HG03066 (cell line): ENCODE measurements around the gene SLC24A1.
A peak's percentile ranks its signal among the peaks of the same experiment; 100 is the strongest.
"Not testable (repeated sequence)": the region's sequence is repeated elsewhere in the genome, so short reads cannot be mapped to it uniquely, and the experiment has no call there.

Experiments
- ATAC-seq: cut with Tn5 transposase; IDR thresholded peaks from one replicate; pipeline ENCODE4 v1.9.1; 2021; ENCODE audit warnings: low read depth; ENCODE audit not compliant: unreplicated experiment

SLC24A1 gene

GRCh38 chr15:65615887-65616286 is 5.9 kb upstream of the SLC24A1 start:
- not testable (repeated sequence) for ATAC-seq

GRCh38 chr15:65618560-65619109 is 3.1 kb upstream of the SLC24A1 start:
- no peak for ATAC-seq

- no peak for ATAC-seq
Observed at GRCh38 chr15:65619626-65620290, 2.0 kb upstream of the SLC24A1 start.

GRCh38 chr15:65620833-65621232 is 905 bp upstream of the SLC24A1 start:
- no peak for ATAC-seq

- no peak for ATAC-seq
Observed at GRCh38 chr15:65623103-65623502, 1.4 kb downstream of the SLC24A1 start.

GRCh38 chr15:65626856-65627255 is 5.1 kb downstream of the SLC24A1 start:
- ATAC-seq: no peak

GRCh38 chr15:65629548-65629947 is 7.8 kb downstream of the SLC24A1 start:
- ATAC-seq: no peak

- peak; percentile 67 for ATAC-seq
Observed at GRCh38 chr15:65630760-65631159, 9.0 kb downstream of the SLC24A1 start.

GRCh38 chr15:65631503-65631902 is 9.8 kb downstream of the SLC24A1 start:
- ATAC-seq: no peak

GRCh38 chr15:65632780-65633375 is 11.1 kb downstream of the SLC24A1 start:
- no peak for ATAC-seq

GRCh38 chr15:65633752-65634151 is 12.0 kb downstream of the SLC24A1 start:
- no peak for ATAC-seq

- no peak for ATAC-seq
Observed at GRCh38 chr15:65634356-65634755, 12.6 kb downstream of the SLC24A1 start.

- no peak for ATAC-seq
Observed at GRCh38 chr15:65638109-65638508, 16.4 kb downstream of the SLC24A1 start.

GRCh38 chr15:65638681-65639089 is 16.9 kb downstream of the SLC24A1 start:
- ATAC-seq: no peak

- no peak for ATAC-seq
Observed at GRCh38 chr15:65639509-65639908, 17.8 kb downstream of the SLC24A1 start.

- no peak for ATAC-seq
Observed at GRCh38 chr15:65641768-65642475, 20.2 kb downstream of the SLC24A1 start.

GRCh38 chr15:65642594-65642993 is 20.9 kb downstream of the SLC24A1 start:
- no peak for ATAC-seq

- no peak for ATAC-seq
Observed at GRCh38 chr15:65644282-65644681, 22.5 kb downstream of the SLC24A1 start.

GRCh38 chr15:65645392-65645791 is 23.7 kb downstream of the SLC24A1 start:
- no peak for ATAC-seq

GRCh38 chr15:65646486-65646885 is 24.7 kb downstream of the SLC24A1 start:
- no peak for ATAC-seq

- ATAC-seq: no peak
Observed at GRCh38 chr15:65650312-65651041, 28.7 kb downstream of the SLC24A1 start.
